HG02981 (cell line): ENCODE measurements around the gene STIM2.
A peak's percentile ranks its signal among the peaks of the same experiment; 100 is the strongest.

Experiments used
- ATAC-seq: cut with Tn5 transposase; IDR thresholded peaks from one replicate; pipeline ENCODE4 v1.9.1; 2021; ENCODE audit warnings: mild to moderate bottlenecking, moderate library complexity; ENCODE audit not compliant: unreplicated experiment

STIM2 gene

GRCh38 chr4:26836539-26836938 lies 24.1 kb upstream of the STIM2 start:
- ATAC-seq: no peak

- no peak for ATAC-seq
Measured at GRCh38 chr4:26837993-26838842, 22.4 kb upstream of the STIM2 start.

- no peak for ATAC-seq
Measured at GRCh38 chr4:26839016-26839415, 21.6 kb upstream of the STIM2 start.

- no peak for ATAC-seq
Measured at GRCh38 chr4:26839534-26839951, 21.1 kb upstream of the STIM2 start.

GRCh38 chr4:26840786-26841185 lies 19.9 kb upstream of the STIM2 start:
- no peak for ATAC-seq

- no peak for ATAC-seq
Measured at GRCh38 chr4:26842911-26843310, 17.7 kb upstream of the STIM2 start.

- ATAC-seq: no peak
Measured at GRCh38 chr4:26850528-26850927, 10.1 kb upstream of the STIM2 start.

GRCh38 chr4:26851129-26851528 lies 9.5 kb upstream of the STIM2 start:
- no peak for ATAC-seq

GRCh38 chr4:26854701-26855100 lies 5.9 kb upstream of the STIM2 start:
- no peak for ATAC-seq

GRCh38 chr4:26856906-26857277 lies 3.7 kb upstream of the STIM2 start:
- ATAC-seq: no peak

GRCh38 chr4:26857278-26858034 lies 3.2 kb upstream of the STIM2 start:
- peak; percentile 53 for ATAC-seq

GRCh38 chr4:26858035-26858918 lies 2.4 kb upstream of the STIM2 start:
- no peak for ATAC-seq

- ATAC-seq: no peak
Measured at GRCh38 chr4:26858947-26859401, 1.7 kb upstream of the STIM2 start.

- no peak for ATAC-seq
Measured at GRCh38 chr4:26859762-26860156, 882 bp upstream of the STIM2 start.

GRCh38 chr4:26860922-26861433 lies 337 bp downstream of the STIM2 start:
- peak; percentile 26 for ATAC-seq

- ATAC-seq: peak; percentile 37
Measured at GRCh38 chr4:26861434-26862186, 969 bp downstream of the STIM2 start.

GRCh38 chr4:26862381-26862915 lies 1.8 kb downstream of the STIM2 start:
- ATAC-seq: no peak

- ATAC-seq: no peak
Measured at GRCh38 chr4:26863512-26863911, 2.9 kb downstream of the STIM2 start.

- no peak for ATAC-seq
Measured at GRCh38 chr4:26864899-26865298, 4.3 kb downstream of the STIM2 start.

- no peak for ATAC-seq
Measured at GRCh38 chr4:26866203-26866602, 5.6 kb downstream of the STIM2 start.
